ENCODE measurements around the gene RCCD1. TPM values are rescaled to one million over a fixed set of nuclear protein-coding genes. Genes with fewer than 3 reads are reported as not detected.

The RCCD1 gene
- total RNA-seq, 1 donor, result 10.1 TPM

DNA sequence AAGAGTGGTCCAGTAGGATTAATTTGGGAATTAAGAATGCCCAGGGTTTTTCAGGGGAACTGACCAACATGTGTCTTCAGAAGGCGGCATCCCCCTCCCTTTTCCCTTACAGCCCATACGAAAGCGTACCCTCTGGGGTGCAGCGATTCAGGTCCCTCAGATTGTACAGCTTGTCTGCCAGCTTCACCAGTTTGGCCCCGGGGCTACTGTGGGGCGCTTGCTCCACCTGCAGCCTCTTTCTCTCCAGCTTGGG lies 23.2 kb upstream of the RCCD1 start:
- TF ChIP-seq, protein P1, sequence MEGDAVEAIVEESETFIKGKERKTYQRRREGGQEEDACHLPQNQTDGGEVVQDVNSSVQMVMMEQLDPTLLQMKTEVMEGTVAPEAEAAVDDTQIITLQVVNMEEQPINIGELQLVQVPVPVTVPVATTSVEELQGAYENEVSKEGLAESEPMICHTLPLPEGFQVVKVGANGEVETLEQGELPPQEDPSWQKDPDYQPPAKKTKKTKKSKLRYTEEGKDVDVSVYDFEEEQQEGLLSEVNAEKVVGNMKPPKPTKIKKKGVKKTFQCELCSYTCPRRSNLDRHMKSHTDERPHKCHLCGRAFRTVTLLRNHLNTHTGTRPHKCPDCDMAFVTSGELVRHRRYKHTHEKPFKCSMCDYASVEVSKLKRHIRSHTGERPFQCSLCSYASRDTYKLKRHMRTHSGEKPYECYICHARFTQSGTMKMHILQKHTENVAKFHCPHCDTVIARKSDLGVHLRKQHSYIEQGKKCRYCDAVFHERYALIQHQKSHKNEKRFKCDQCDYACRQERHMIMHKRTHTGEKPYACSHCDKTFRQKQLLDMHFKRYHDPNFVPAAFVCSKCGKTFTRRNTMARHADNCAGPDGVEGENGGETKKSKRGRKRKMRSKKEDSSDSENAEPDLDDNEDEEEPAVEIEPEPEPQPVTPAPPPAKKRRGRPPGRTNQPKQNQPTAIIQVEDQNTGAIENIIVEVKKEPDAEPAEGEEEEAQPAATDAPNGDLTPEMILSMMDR (IDR thresholded peaks at IDR 0.05; ENCODE audit: insufficient read depth, low read length), result no peak
- H3K4me3 ChIP-seq (ENCODE audit: low read depth, low read length), result peak overlapping the region; percentile 92
- no peak for DNase-seq (ENCODE audit: low read depth)

- DNase-seq (ENCODE audit: low read depth), result peak; percentile 81
- H3K4me3 ChIP-seq (ENCODE audit: low read depth, low read length), result peak within 1 kb of the TSS; percentile 92
- TF ChIP-seq, protein P1 (IDR thresholded peaks at IDR 0.05; ENCODE audit: insufficient read depth, low read length), result peak; percentile 88
Measured at GRCh38 chr15:90931828-90932659, 22.6 kb upstream of the RCCD1 start, which contains the start of gene HDDC3. HDDC3 (minus strand) TSS chr15:90932549; CDS start chr15:90932540, 9 bp downstream.

DNA sequence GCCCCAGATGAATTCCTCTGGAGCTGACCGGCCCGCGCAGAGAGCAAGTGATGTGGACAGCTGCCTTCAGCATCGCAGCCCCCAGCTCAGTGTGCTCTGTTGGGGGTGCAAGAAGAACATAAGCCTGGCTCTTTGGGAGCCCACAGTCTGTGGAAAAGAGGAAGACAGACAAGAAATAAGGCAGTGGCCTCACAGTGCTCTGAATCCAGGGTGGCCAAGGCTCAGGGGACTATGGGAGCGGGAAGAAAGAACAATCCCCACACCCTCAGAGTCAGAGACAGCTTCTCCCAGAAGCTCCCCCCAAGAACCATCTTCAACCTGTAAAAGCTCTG lies 22.1 kb upstream of the RCCD1 start:
- no peak for DNase-seq (ENCODE audit: low read depth)
- peak overlapping the region; percentile 25 for H3K4me3 ChIP-seq (ENCODE audit: low read depth, low read length)
- TF ChIP-seq, protein P1 (IDR thresholded peaks at IDR 0.05; ENCODE audit: insufficient read depth, low read length), result no peak

DNA sequence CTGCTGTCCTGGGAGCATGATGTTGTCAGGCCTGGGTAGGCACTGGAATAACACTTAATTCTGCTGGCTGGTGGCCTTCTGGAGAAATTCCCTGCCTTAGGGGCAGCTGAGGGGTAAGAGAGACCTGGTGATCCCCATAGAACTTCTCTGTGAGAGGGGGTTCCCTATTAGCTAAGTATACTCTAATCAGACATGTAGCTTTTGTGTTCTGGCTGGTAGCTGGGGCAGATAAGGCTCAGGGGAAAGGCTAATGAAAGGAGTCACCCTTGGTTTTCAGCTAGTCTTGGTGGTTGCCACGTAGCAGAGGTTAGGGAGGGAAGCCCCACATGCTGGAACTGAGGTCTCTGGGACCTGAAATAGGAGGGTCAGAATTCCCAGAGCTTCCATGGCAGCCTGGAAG lies 21.4 kb upstream of the RCCD1 start:
- no peak for DNase-seq (ENCODE audit: low read depth)
- TF ChIP-seq, protein P1 (IDR thresholded peaks at IDR 0.05; ENCODE audit: insufficient read depth, low read length), result no peak
- H3K4me3 ChIP-seq (ENCODE audit: low read depth, low read length), result no peak overlapping the region

GRCh38 chr15:90934256-90934948 lies 20.3 kb upstream of the RCCD1 start:
- H3K4me3 ChIP-seq (ENCODE audit: low read depth, low read length), result peak overlapping the region; percentile 85
- TF ChIP-seq, protein P1 (IDR thresholded peaks at IDR 0.05; ENCODE audit: insufficient read depth, low read length), result peak; percentile 95
- DNase-seq (ENCODE audit: low read depth), result peak; percentile 81

GRCh38 chr15:90934949-90935751 lies 19.5 kb upstream of the RCCD1 start, which contains the start of gene UNC45A:
UNC45A (plus strand) TSS chr15:90935285; CDS start chr15:90935325, 40 bp downstream.
- H3K4me3 ChIP-seq (ENCODE audit: low read depth, low read length), result peak within 1 kb of the TSS; percentile 85
- peak; percentile 74 for DNase-seq (ENCODE audit: low read depth)
- TF ChIP-seq, protein P1 (IDR thresholded peaks at IDR 0.05; ENCODE audit: insufficient read depth, low read length), result no peak
